HG03103 (cell line): Measurements from ENCODE around the gene ARAP3.
"Not testable (repeated sequence)": the region's sequence is repeated elsewhere in the genome, so short reads cannot be mapped to it uniquely, and the experiment has no call there.

Experiments used
- ATAC-seq: cut with Tn5 transposase; IDR thresholded peaks from one replicate; pipeline ENCODE4 v1.9.1; 2021; ENCODE audit warnings: low read depth; ENCODE audit not compliant: unreplicated experiment

ARAP3 gene, protein sequence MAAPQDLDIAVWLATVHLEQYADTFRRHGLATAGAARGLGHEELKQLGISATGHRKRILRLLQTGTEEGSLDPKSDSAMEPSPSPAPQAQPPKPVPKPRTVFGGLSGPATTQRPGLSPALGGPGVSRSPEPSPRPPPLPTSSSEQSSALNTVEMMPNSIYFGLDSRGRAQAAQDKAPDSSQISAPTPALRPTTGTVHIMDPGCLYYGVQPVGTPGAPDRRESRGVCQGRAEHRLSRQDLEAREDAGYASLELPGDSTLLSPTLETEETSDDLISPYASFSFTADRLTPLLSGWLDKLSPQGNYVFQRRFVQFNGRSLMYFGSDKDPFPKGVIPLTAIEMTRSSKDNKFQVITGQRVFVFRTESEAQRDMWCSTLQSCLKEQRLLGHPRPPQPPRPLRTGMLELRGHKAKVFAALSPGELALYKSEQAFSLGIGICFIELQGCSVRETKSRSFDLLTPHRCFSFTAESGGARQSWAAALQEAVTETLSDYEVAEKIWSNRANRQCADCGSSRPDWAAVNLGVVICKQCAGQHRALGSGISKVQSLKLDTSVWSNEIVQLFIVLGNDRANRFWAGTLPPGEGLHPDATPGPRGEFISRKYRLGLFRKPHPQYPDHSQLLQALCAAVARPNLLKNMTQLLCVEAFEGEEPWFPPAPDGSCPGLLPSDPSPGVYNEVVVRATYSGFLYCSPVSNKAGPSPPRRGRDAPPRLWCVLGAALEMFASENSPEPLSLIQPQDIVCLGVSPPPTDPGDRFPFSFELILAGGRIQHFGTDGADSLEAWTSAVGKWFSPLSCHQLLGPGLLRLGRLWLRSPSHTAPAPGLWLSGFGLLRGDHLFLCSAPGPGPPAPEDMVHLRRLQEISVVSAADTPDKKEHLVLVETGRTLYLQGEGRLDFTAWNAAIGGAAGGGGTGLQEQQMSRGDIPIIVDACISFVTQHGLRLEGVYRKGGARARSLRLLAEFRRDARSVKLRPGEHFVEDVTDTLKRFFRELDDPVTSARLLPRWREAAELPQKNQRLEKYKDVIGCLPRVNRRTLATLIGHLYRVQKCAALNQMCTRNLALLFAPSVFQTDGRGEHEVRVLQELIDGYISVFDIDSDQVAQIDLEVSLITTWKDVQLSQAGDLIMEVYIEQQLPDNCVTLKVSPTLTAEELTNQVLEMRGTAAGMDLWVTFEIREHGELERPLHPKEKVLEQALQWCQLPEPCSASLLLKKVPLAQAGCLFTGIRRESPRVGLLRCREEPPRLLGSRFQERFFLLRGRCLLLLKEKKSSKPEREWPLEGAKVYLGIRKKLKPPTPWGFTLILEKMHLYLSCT (N-terminal part only)

DNA sequence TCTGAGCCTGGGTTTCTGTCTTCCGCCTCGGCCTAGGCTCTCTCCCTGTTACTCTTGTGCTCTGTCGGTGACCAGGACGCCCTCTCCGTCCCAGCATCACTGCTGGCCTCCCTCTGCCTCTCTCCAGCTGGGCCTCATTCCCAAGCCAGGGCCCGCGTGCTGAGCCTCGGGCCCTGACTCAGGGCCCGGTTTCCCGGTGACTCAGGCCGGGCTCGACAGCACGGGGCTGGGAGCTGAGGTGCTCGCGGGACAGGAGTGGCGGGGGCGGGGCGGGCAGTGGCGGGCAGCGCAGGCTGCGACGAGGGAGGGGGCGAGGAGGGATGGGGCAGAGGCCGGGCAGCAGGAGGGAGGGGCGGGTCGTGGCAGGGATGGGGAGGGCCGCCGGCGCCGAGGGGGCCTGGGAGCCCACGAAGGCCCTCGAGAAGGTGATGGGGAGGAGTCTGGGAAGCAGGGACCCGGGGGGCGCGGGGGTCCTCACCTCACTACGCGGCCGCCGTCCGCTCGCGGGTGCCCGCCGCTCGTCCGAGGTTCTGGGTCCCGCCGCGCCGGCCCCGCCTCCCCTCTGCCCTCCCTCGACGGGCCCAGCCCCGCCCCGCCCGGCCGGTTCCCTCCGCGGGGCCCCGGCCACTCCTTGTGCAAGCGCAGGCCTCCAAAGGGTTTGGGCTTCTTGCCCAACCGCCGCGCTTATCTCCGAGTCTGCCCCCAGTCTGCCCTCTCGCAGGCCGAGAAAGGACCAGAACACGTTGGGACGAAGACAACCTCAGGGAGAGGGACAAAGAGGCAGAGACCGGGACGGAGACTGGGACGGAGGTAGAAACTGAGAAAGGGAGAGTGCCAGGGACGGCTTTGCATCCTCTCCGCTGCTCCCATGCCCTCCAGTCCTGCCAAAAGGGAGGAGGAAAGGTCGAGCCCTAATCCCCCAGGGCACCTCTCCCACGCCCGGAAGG lies at the start of gene ARAP3:
TSS of gene ARAP3 (minus strand) at position 536 of the 947 bp plus-strand sequence. CDS start 1,744 bp downstream, outside the sequence.
- no peak for ATAC-seq

DNA sequence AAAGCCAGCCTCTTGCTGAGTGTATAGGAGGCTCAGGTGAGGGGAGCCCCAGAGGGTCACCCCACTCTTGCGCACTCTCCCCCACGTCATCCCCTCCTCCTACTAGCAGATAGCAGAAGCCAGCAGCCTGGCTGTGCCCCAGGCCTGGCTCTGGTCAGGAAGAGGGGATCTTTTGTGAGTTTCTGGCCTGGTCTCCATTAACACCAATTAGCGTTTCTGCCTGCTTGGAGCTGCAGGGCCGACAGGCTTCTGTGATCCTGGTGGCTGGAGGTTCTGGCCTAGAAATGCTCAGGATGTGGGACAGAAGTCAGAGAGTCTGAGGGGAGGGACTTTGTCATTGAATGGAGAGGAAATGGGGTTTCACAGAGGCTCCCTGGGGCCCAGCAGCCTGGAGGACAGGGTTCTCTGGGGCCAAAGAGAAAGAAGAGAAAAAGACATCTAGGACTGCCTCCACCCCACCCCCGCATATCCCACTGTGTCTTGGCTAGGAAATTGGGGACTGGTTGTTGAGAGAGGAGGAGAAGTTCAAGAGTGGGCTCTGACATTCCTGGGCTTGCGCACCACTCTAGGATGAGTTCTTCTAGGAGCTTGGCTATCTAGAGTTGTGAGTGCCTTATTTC lies 47.5 kb upstream of the ARAP3 start:
- ATAC-seq: no peak

DNA sequence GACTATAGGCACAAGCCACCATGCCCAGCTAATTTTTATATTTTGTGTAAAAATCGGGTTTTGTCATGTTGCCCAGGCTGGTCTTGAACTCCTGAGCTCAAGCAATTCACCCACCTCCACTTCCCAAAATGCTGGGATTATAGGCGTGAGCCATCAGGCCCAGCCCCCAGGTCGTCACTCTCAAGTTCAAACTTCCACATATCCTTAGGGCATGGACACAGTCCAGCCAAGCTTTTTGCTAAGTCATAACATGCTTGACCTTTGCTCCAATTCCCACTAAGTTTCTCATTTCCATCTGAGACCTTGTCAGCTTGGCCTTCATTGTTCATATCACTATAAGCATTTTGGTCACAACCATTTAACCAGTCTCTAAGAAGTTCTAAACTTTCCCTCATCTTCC lies 43.9 kb upstream of the ARAP3 start:
- ATAC-seq: no peak

DNA sequence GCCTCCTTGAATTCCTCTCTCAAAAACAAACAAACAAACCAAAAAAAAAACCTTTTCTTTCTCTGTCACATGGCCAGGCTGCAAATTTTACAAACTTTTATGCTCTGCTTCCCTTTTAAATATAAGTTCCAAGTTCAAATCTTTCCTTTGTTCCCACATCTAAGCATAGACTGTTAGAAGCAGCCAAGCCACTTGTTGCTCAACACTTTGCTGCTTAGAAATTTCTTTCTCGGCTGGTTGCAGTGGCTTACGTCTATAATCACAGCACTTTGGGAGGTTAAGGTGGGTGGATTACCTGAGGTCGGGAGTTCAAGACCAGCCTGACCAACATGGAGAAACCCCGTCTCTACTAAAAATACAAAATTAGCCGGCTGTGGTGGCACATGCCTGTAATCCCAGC lies 43.1 kb upstream of the ARAP3 start:
- not testable (repeated sequence) for ATAC-seq

DNA sequence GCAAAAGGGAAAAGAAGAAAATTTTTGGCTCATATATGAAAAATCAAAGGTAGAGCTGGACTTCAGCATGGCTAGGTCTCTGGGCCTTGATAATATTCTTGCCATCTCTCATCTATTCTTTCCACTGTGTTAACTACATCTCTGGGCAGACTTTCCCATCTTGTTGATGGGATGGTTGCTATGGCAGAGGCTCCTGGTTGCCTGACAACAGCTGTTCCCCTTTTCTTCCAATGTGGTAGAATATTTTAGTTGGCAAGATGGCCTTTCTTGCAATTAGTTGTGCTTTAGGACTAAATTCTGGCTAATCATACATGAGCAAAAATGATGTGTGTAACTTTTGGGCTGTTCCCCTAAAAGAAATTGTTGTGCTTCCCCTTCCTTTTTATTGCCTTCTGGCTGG lies 40.2 kb upstream of the ARAP3 start:
- no peak for ATAC-seq

DNA sequence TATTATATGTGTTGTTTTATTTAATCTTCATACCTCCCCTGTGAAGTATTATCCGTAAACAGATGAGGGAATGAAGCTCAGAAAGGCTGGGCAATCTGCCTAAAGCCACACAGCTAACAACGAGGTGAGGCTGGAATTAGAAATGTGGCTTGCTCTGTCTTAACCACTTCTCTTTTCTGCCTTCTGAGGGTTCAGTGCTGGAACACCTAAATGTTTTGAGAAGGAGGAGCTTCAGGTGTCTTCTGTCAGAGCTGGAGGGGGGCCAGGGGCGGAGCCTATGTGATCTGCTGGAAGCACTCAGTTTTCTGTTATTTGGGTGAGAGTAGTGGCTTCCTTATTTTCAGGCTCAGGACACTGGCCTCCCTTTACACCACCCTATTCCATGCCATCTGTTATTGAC lies 35.0 kb upstream of the ARAP3 start:
- no peak for ATAC-seq

DNA sequence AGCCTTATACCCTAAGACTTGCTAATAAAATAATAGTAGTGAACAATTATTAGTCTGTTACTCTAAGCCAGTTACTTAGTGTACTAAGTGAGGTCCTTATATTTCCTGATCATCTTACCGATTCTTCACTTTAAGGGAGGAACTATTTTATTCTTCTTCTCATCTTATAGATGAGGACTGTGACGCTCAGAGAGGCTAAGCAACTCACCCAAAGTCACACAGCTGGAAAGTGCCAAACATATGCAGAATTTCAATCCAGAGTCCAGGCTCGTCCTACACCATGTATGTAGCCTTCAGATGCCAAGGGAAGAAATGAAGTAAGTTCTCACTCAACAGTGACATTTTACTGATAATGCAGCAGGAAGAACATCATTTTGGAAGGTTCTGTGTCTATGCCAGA lies 34.4 kb upstream of the ARAP3 start:
- no peak for ATAC-seq

DNA sequence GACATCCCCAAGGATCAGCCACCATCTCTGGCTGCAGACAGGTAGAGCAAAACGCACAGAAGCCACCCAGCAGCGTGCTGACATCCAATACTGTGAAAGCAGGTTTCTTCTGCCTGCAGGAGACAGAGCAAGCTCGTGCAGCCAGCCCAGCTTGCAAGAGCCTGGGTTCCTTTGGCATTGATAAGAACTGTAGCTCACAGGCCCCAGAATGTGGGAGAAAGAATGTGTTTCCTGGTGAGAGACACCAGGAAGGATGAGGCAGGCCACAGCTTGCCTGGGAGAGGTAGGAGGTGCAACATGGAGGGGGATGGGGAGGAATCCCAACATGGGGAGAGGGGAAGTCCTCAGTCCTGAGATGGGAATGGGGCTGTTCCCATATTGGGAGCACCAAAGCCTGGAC lies 34.0 kb upstream of the ARAP3 start:
- no peak for ATAC-seq

DNA sequence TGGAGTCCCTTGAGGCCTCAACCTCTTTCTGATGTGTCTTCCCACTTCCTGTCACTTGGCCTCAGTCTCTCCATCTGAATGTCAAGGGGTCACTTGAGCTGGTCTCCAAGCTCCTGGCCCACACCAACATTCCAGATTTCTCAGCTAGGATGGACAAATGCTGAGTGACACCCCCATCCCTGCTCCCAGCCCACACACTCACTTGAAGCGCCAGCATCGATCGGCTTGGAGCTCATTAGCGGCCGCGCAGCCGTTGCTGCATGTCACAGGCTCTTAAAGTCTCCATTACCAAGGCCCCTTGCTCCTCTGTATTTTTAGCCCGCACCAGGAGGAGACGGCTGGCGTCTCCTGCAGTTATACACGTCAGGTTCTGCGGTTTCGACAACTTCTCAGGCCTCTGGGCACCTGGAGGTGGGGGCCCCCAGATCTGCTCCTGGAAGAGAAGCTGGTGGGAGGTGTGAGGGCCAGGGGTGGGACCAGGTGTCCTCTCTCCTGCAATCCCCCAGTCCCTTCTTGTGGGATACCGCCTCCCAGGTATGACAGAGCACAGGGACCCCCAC lies 33.4 kb upstream of the ARAP3 start:
- ATAC-seq: no peak

DNA sequence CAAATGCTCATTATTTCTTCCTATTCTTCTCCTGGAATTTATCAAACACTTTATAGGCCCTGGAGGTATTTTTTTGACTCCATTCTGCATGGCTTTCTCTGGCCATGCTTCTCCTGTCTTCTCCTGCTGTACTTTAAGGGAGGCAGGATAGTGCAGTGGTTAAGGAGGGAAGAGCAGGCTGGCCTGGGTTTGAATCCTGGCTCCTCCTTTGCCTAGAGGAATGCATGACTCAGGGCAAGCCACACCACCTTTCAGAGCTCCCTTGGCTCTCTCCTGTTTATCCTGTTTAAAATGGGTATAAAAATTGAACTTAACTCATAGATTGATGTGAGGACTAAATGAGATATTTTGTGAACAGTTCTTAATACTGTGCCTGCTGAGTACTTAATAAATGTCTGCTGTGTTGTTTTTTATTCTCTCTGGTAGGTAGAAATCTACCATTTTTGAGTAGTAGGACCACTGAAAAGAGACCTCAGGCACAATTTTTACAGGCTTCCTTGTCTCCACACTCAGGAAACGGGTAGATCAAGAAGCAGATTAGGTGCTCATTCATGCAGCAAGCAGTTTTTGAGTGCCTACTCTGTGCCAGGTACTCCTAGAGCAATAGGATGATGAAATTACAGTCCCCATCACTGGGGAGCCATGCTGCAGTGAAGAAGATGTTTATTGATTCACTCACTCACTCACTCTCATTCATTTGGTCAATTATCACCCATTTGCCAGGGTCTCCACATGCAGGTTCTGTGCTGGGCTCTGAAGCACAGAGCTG lies 32.7 kb upstream of the ARAP3 start:
- ATAC-seq: no peak

DNA sequence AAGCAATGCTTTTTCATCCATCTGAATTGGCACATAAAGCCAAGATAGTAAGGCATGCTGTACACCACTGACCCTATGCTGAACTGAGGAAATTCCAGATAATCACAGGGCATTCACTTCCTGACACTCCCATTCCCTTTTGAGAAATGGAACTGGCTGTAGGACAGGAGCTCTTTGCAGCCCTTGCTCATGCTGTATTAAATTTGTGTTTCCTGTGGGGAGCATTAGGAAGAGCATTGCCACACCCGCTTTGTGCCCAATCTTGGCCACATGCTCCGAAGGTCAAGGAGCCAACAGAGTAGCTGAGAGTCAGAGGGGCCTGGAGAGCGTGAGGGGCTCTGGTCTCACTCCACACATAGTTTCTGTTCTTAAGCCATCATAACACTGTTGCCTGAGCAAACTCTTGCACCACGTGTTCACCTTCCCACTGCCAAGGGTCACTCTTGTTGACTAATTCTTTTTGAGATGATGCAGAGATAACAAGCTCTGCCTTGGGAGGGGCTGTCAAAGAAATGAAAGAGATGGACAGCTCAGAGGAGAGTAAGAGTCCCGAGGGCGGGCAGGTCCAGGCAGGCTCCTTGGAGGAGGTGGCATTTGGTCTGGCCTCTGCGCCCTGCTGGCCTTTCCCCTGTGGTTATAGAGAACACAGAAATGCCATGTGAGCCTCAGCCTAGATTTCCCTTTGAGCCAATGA lies 31.7 kb upstream of the ARAP3 start:
- no peak for ATAC-seq

DNA sequence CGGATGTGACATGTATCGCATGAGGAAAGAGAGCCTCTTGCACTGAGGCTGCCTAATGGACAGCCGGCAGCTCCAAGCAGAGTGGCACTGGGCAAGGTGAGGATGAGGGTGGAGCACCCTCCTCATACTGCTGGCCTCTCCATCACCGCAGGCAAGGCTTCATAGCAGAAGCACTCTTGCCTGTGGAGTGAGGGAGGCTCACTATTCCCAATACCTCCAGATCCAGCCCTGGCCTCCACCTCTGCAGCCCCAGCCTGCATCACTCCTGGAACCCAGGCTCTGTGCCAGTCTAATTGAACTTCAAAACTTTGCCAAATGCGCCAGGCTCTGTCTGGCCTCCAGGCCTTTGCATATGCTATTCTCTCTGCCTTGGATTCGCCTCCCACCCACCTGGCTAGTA lies 29.7 kb upstream of the ARAP3 start:
- ATAC-seq: no peak

DNA sequence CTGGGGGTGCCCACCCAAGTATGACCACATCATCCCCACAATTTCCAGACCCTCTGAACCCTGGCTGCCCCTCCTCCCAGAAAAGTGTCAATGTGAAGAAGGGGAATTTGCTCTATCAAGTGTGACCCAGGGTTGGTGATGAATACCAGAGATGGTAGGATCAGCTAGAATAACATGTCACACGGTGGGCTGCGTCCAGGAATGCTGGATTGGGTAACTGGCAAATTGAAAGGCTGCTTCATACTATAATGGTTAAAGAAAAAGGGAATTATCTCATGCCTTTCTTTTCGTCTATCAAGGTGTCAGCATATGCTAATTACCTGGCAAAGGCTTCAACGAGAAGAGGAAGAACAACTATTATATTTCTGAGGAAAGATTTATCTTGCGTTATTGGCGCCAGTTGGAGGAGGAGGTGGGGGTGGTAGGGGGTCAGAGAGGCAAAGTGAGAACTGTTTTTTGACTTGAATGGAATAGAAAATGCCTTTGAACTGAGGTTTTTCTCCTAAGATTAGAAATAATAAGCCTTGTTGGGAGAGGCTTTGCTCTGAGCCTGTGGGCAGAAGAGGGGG lies 27.8 kb upstream of the ARAP3 start:
- ATAC-seq: no peak

DNA sequence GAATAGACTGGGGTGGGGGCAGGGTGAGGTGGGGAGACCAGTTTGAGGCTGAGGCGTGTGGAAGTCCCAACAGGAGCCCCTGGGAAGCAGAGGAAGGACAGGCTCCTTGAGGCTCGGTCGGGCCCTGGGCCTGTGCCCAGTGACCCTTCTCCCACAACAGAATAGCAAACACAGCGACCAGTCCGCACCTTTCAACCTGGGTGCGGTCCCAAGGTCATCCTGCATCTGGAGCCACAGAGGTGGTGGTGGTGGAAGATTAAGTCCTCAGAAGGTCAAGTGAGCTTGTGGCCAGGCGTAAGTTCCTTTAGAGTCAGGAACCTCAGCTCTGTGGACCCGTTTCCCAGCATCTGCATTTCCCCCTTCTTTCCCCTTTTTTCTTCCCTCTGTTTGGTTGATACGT lies 26.0 kb upstream of the ARAP3 start:
- no peak for ATAC-seq

DNA sequence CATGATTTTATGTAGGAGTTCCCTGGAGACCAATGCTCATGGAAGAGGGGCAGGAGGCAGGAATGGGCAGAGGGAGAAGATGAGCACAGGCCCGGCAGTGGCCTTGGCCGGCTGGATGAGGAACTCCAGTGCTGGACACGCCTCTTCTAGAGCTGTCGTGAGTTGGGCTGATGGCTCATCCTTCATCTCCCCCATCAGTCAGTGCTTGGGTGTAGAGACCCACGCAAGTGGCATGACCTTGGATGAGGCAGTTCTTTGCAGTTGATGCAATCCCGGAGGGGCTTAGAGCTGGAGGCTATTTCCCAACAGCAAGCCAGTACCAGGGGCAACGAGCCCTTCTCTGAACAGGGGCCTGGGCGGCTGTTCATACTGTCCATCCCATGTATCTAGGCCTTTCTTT lies 25.5 kb upstream of the ARAP3 start:
- no peak for ATAC-seq

DNA sequence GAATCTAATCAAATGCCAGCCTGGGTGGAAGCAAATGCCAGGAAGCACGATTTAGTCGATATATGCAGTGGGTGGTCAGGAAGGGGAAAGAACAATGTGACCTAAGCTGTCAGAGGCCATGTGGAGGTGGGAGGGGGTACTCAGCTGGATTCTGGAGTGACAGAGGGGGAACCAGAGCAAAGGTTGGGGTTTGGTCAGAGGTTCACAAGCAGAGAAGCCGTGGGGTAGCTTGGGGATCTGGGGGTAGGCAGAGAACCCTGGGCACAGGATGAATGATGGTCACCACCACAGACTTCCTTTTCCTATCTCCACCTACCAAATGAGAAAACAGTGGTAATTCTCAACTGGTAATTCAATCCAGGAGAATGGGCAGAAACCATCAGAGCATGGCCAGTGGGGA lies 24.1 kb upstream of the ARAP3 start:
- no peak for ATAC-seq

DNA sequence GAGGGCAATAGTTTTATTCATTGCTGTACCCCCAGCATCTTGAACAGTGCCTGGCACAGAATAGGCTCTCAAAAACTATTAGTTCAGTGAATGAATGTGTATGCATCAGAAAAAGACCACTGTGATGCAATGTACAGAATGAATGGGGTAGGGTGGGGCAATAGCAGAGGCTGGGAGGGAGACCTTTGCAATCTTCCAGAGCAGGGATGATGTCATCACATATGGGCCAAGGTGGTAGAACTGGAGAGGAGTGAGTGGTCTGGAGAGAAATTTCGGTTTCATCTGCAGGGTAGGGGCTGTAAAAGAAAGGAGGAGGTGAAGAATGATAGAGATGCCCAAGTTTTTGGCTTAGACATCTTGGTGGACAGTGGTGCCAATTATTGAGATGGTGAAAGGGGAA lies 23.4 kb upstream of the ARAP3 start:
- ATAC-seq: no peak
